DOHH2 (cell line): ENCODE data around the gene RBM38.

Experiments
- EZH2phosphoT487 ChIP-seq: fragments of 200-600 bp; sonication (generic); IDR thresholded peaks from 2 replicates; pipeline ENCODE4 v1.6.1; 2017; ENCODE audit warnings: borderline replicate concordance, mild to moderate bottlenecking, antibody characterized with exemption, low read length, moderate library complexity, mixed read lengths
- TF ChIP-seq, protein P1 (sequence below): fragments of 200-600 bp; sonication (generic); IDR thresholded peaks from one replicate; pipeline ENCODE4 v1.5.1; 2014; ENCODE audit warnings: antibody characterized with exemption, mild to moderate bottlenecking, low read depth, low read length; ENCODE audit not compliant: poor library complexity, severe bottlenecking

DNA sequence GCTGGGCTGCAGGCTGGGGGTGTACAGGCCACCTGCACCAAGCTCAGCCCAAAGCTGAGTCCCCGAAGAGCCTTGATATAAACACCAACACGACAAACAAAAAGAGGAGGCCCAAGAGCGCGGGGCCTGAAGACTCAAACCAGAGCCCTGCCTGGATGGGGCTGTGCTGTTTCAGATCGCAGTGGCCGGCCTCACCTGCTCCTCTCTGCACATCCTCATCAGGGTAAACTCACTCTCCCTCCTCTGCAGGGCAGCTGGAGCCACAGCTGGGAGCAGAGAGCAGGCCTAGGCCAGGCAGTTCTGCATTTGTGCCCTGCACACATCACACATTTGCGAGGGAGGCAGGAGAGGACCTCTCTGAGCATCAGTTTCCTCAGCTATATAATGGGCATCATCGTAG lies 3.7 kb upstream of the RBM38 start:
- TF ChIP-seq, protein P1, sequence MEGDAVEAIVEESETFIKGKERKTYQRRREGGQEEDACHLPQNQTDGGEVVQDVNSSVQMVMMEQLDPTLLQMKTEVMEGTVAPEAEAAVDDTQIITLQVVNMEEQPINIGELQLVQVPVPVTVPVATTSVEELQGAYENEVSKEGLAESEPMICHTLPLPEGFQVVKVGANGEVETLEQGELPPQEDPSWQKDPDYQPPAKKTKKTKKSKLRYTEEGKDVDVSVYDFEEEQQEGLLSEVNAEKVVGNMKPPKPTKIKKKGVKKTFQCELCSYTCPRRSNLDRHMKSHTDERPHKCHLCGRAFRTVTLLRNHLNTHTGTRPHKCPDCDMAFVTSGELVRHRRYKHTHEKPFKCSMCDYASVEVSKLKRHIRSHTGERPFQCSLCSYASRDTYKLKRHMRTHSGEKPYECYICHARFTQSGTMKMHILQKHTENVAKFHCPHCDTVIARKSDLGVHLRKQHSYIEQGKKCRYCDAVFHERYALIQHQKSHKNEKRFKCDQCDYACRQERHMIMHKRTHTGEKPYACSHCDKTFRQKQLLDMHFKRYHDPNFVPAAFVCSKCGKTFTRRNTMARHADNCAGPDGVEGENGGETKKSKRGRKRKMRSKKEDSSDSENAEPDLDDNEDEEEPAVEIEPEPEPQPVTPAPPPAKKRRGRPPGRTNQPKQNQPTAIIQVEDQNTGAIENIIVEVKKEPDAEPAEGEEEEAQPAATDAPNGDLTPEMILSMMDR: no peak
- no peak for TF ChIP-seq EZH2phosphoT487
